Endothelial cell of umbilical vein (primary cell): ENCODE measurements around the gene IQCN. TPM values are rescaled to one million over a fixed set of nuclear protein-coding genes. Genes with fewer than 3 reads are reported as not detected.

Experiments used
- BruUV-seq: library from RNA; stranded (reverse); fragments of 400-500 nt; replicated peaks from 2 replicates; lab custom pipeline; 2021; lab: Mats Ljungman, UMichigan
- CTCF ChIA-PET: fragments of 300-600, 350-600 bp; sonication (Branson Sonifier 250); formaldehyde crosslinking; loops from one replicate; lab custom pipeline; 2021; ENCODE audit warnings: antibody characterized with exemption, inconsistent platforms; lab: Charles Lee
- POLR2A ChIA-PET: fragments of 300-600, 350-600 bp; sonication (Branson Sonifier 250); formaldehyde crosslinking; loops from one replicate; lab custom pipeline; 2021; ENCODE audit warnings: antibody characterized with exemption, inconsistent platforms; lab: Charles Lee
- DNase-seq: peaks from one replicate; pipeline ENCODE4 v3.0.0-alpha.2; 2011; ENCODE audit warnings: low read depth, low spot score
- FAIRE-seq: peaks from 2 replicates; lab custom pipeline; 2011; peaks lifted over from hg19 to GRCh38; lab: Jason Lieb, UNC
- H2AFZ ChIP-seq: 2 replicates; pipeline ENCODE4 v1.6.0; 2012; ENCODE audit warnings: low read depth, low read length, control low read depth, inconsistent platforms
- H3K27ac ChIP-seq: 2 replicates; pipeline ENCODE4 v1.5.1; 2011; ENCODE audit warnings: low read depth, mild to moderate bottlenecking, control low read depth, low read length, moderate library complexity; ENCODE audit not compliant: insufficient read depth
- H3K27me3 ChIP-seq, 2 experiments: 2 replicates each; pipeline versions ENCODE4 v1.6.0 to v1.6.1; 2011; ENCODE audit warnings: low read length in 2 of 2, mixed read lengths in 1 of 2; ENCODE audit not compliant: control insufficient read depth in 2 of 2, insufficient read depth in 2 of 2
- H3K36me3 ChIP-seq, 2 experiments: 2 replicates in 1 of 2; 3 replicates in 1 of 2; pipeline ENCODE4 v1.5.1; 2011; ENCODE audit warnings: low read length in 2 of 2, mild to moderate bottlenecking in 1 of 2, moderate library complexity in 1 of 2; ENCODE audit not compliant: control insufficient read depth in 2 of 2, insufficient read depth in 2 of 2; ENCODE audit errors: extremely low read depth in 1 of 2
- H3K4me1 ChIP-seq: 3 replicates; pipeline ENCODE4 v1.5.1; 2011; ENCODE audit warnings: mild to moderate bottlenecking, low read length; ENCODE audit not compliant: control insufficient read depth, insufficient read depth; ENCODE audit errors: extremely low read depth
- H3K4me2 ChIP-seq: 2 replicates; pipeline ENCODE4 v1.6.1; 2011; ENCODE audit warnings: low read length, control low read depth, mixed read lengths; ENCODE audit not compliant: insufficient read depth
- H3K4me3 ChIP-seq, 3 experiments: fragments of 200-600 bp in 1 of 3; sonication (generic), shearing (Covaris generic) in 1 of 3; replicated peaks in 1 of 3; 2 replicates each; pipeline ENCODE4 v1.5.1; 2011 to 2016; ENCODE audit warnings: control low read depth in 3 of 3, low read length in 3 of 3, mild to moderate bottlenecking in 2 of 3, inconsistent platforms in 1 of 3, low read depth in 1 of 3, moderate library complexity in 1 of 3; ENCODE audit not compliant: insufficient read depth in 1 of 3
- H3K79me2 ChIP-seq: 2 replicates; pipeline ENCODE4 v1.6.0; 2012; ENCODE audit warnings: low read length, inconsistent platforms; ENCODE audit not compliant: control insufficient read depth, insufficient read depth
- H3K9ac ChIP-seq: replicated peaks from 2 replicates; pipeline ENCODE3; 2011; ENCODE audit warnings: low read length, control low read depth; ENCODE audit not compliant: insufficient read depth; ENCODE audit errors: extremely low read depth
- H3K9me1 ChIP-seq: replicated peaks from 3 replicates; pipeline ENCODE4 v1.6.0; 2011; ENCODE audit warnings: mild to moderate bottlenecking, low read length; ENCODE audit not compliant: control insufficient read depth, insufficient read depth; ENCODE audit errors: extremely low read depth
- H3K9me3 ChIP-seq: replicated peaks from 2 replicates; pipeline ENCODE4 v1.5.1; 2012; ENCODE audit warnings: low read length, inconsistent platforms; ENCODE audit not compliant: control insufficient read depth, insufficient read depth
- H4K20me1 ChIP-seq: replicated peaks from 2 replicates; pipeline ENCODE3; 2011; ENCODE audit warnings: mild to moderate bottlenecking, low read length; ENCODE audit not compliant: control insufficient read depth, insufficient read depth; ENCODE audit errors: extremely low read depth
- CTCF ChIP-seq, 2 donors: IDR thresholded peaks; 1 replicate in 1 of 2; 2 replicates in 1 of 2; pipeline ENCODE4 v1.5.1; 2011; ENCODE audit warnings: low read length in 2 of 2, mild to moderate bottlenecking in 2 of 2, moderate library complexity in 2 of 2, control low read depth in 1 of 2, inconsistent platforms in 1 of 2, low read depth in 1 of 2; ENCODE audit not compliant: insufficient read depth in 1 of 2; ENCODE audit errors: extremely low read depth in 1 of 2
- EZH2 ChIP-seq: IDR thresholded peaks from 2 replicates; pipeline ENCODE4 v1.6.1; 2012; ENCODE audit warnings: borderline replicate concordance, low read depth, mild to moderate bottlenecking, moderate library complexity, low read length, inconsistent platforms; ENCODE audit not compliant: severe bottlenecking
- FOS ChIP-seq: IDR thresholded peaks from 2 replicates; pipeline ENCODE4 v1.6.1; 2011; ENCODE audit warnings: mild to moderate bottlenecking, low read length, moderate library complexity, borderline replicate concordance; ENCODE audit not compliant: insufficient read depth
- GATA2 ChIP-seq: IDR thresholded peaks from 2 replicates; pipeline ENCODE4 v1.7.0; 2011; ENCODE audit warnings: low read depth, mild to moderate bottlenecking, moderate library complexity, mixed read lengths, low read length; ENCODE audit not compliant: insufficient read length, insufficient read depth
- JUN ChIP-seq: IDR thresholded peaks from 2 replicates; pipeline ENCODE4 v1.6.1; 2011; ENCODE audit warnings: borderline replicate concordance, low read depth; ENCODE audit not compliant: insufficient read length, insufficient read depth
- MAX ChIP-seq: IDR thresholded peaks from 2 replicates; pipeline ENCODE4 v1.6.1; 2011; ENCODE audit not compliant: insufficient read depth, insufficient read length
- MYC ChIP-seq: IDR thresholded peaks from one replicate; pipeline ENCODE4 v1.6.1; 2011; ENCODE audit warnings: mild to moderate bottlenecking, low read depth, low read length
- POLR2A ChIP-seq: IDR thresholded peaks from 2 replicates; pipeline ENCODE4 v1.6.1; 2012; ENCODE audit warnings: low read depth, mild to moderate bottlenecking, control low read depth, low read length
- POLR2AphosphoS5 ChIP-seq: IDR thresholded peaks from 2 replicates; pipeline ENCODE4 v1.6.1; 2012; ENCODE audit warnings: low read depth, mild to moderate bottlenecking, control low read depth, low read length, moderate library complexity; ENCODE audit not compliant: insufficient read depth
- dilution Hi-C: fragments of 300-500 bp; cut with MboI; formaldehyde crosslinking; loops from one replicate; pipeline ENCODE4 v1.15.0; 2019; ENCODE audit warnings: low sequenced_read_pairs; ENCODE audit not compliant: extremely low pct_ligation_motif_present
- intact Hi-C: fragments of 100-400 bp; cut with micrococcal nuclease; formaldehyde crosslinking; loops from one replicate; pipeline ENCODE4 v1.10.0; 2022
- polyA plus RNA-seq, 4 experiments: library from polyadenylated mRNA; depleted of rRNA in 3 of 4; stranded (reverse) in 3 of 4; unstranded in 1 of 4; fragments of >200 nt; gene quantifications; 2 replicates each; pipeline versions ENCODE4 v1.2.1 to v1.2.3, GENCODE V29; 2011 to 2012; ENCODE audit warnings: missing spikeins in 1 of 4
- total RNA-seq: library from RNA; stranded (reverse); gene quantifications from 2 replicates; pipeline ENCODE4 v1.2.3, GENCODE V29; 2021

Gene IQCN
- total and polyA plus RNA-seq, 2 donors (not counting 3 experiments of a cell fraction or from before 2014, with no cell fraction given): 1.5 to 3.0 TPM

- ChIA-PET POLR2A (no interaction called here), CTCF (interaction anchor here (2.0 kb wide), 1 partner anchor 23 kb away, joined by 7 read pairs; no protein-coding TSS in a partner anchor)
- dilution Hi-C loops (no loop called here), intact Hi-C loops (no loop called here)
- TF ChIP-seq CTCF (IDR thresholded peaks at IDR 0.05; ENCODE audit: extremely low read depth in 1 of 2, insufficient read depth in 1 of 2, low read depth in 1 of 2, low read length in 2 of 2) (no peak), FOS (no peak), POLR2AphosphoS5 (no peak), MYC (no peak), JUN (no peak), POLR2A (no peak), GATA2 (no peak), EZH2 (no peak), MAX (no peak)
- Histone ChIP-seq H2AFZ (no peak overlapping the region), H3K4me2 (no peak overlapping the region), H3K27me3 (peaks cover 5 to 9% of the 10 kb centered on the region in 2 experiments), H3K9me1 (no peaks in the 10 kb centered on the region), H3K79me2 (no peaks in the 10 kb centered on the region), H3K9me3 (no peaks in the 10 kb centered on the region), H3K36me3 (no peaks in the 10 kb centered on the region), H4K20me1 (no peaks in the 10 kb centered on the region), H3K4me3 (no peak overlapping the region), H3K4me1 (peaks cover 6% of the 10 kb centered on the region), H3K27ac (no peak overlapping the region), H3K9ac (no peak overlapping the region)
- no TSS peak for BruUV-seq
- no peak for DNase-seq
- no peak for FAIRE-seq
Observed at GRCh38 chr19:18229915-18230314, 44.3 kb downstream of the IQCN start.
